HUDEP-2 (cell line): ENCODE measurements around the gene SLC24A4.

Experiments
- DNase-seq, 76 experiments: peaks; one replicate each; lab custom pipeline; 2025; ENCODE audit not compliant: unreplicated experiment in 76 of 76; lab: John Stamatoyannopoulos, UW

Gene SLC24A4

DNA sequence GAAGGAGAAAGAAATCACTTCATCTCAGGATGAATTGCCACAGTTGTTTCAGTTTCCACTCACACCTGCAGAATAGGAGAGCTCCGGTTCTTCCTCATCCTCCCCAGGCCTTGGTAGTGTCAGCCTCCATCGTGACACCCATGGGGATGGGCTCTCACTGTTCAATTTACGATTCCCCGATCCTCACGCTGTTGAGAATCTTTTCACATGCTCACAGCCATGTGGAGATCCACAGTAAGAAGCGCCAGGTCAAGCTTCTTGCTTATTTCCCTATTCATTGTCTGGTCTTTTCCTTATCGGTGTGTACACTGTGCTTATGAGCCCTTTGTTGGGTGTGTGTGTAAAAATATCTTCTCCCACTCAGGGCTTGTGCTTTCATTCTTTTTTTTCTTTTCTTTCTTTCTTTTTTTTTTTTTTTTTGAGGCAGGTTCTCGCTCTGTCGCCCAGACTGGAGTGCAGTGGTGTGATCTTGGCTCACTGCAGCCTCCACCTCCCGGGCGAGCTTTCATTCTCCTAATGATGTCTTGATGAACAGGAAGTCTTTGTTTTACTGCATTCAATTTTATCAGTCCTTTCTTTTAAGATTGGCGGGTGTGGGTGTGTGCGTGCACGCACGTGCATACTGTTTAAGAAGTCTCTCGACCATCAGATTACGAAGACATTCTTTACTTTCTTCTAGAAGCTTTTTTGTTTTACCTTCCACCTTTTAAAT, 212.1 kb downstream of the SLC24A4 start:
- peak in 26 of 76 experiments; percentile 10 to 56 (median 26) for DNase-seq

DNA sequence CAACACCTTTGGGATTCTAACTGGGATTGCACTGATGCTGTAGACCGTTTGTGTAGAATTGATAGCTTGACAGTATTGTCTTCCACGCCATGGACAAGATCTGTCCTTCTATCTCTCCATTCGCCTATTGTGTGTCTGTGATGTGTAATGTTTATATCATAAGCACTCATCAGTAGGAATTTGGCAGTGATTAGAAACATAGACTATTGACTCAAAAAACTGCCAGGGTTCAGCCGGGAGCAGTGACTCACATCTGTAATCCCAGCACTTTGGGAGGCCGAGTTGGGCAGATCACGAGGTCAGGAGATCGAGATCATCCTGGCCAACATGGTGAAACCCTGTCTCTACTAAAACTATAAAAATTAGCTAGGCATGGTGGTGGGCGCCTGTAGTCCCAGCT, 213.3 kb downstream of the SLC24A4 start:
- peak in 1 of 76 experiments; percentile 20 for DNase-seq

GRCh38 chr14:92538412-92538985, 215.5 kb downstream of the SLC24A4 start:
- no peak for DNase-seq

- DNase-seq, result no peak
These were observed 216.5 kb downstream of the SLC24A4 start for GRCh38 chr14:92539419-92539818.

DNA sequence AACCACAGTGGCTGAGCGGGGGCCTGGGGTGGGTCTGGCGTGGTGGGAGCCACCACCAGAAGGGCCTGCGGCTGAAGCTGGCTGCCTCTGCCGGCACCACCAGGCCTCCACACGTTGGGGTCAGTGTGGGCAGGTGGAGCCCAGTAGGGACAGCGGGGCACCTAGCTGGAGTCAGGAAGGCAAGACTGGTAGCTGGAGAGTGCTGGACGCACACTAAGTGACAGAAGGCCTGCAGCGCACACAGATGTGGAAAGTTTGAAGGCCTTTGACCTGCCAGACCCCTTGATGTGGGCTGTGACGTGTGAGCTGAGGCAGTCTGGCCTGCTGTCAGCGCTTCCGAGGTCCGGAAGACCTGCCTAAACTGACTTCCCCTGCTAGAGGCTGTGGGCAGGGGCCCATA, 216.9 kb downstream of the SLC24A4 start:
- DNase-seq, result no peak

- peak in 40 of 76 experiments; percentile 12 to 64 (median 36) for DNase-seq
These were observed 217.6 kb downstream of the SLC24A4 start for GRCh38 chr14:92540472-92541048.

DNA sequence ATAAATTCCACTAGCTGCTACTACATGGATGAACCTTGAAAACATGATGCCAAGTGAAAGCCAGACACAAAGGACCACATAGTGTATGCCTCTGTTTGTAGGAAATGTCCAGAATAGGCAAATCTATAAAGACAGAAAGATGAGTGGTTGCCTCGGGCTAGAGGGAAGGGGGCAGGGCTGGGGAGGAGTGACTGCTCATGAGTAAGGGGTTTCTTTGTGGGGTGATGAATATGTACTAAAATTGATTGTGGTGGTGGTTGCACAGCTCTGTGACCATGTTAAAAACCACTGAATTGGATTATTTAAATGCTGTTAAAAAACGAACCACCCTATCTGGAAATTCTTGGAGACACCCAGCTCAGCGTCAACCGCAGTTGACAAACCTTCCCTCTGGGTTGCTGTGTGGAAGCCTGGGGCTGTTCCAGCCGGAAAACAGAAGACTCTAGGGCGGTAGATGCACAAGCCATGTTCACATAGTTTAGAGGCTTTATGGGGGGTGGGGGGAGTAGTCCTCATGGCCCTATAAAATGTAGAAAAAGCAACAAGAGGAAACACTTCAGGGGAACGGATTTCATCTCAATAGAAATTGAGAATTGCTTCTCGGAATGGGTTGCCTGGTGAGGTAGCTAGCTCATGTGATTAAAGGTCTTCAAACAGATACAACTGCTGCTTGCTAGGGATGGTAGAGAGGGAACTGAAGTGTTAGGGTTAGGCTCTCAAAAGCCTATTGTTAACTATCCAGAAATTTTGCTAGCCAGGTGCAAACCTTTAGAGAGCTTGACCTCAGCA, 220.0 kb downstream of the SLC24A4 start:
- DNase-seq, result no peak

GRCh38 chr14:92544051-92544720, 221.2 kb downstream of the SLC24A4 start:
- DNase-seq, result no peak

- peak in 1 of 76 experiments; percentile 10 for DNase-seq
These were observed 223.5 kb downstream of the SLC24A4 start for GRCh38 chr14:92546347-92547053.

- DNase-seq, result peak in 6 of 76 experiments; percentile 48 to 83 (median 59)
These were observed 226.3 kb downstream of the SLC24A4 start for GRCh38 chr14:92549105-92549858.

DNA sequence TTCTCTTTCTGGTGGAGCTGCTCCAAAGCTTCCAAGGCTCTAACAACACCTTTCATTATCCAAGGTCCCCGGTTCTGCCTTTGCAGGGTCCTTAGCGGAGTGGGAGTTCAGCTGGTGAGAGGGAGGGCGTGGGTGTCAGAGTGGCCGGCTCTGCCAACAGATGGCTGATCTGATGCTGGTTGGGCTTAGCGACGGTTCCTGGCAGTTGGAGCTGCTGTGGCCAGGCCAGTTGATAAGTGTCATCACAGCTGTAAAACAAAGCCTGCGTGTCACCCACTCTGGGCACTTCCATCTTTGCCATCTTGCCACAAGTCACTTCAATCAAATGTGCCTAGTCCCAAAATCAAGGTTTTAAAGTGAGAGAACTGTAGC, 226.9 kb downstream of the SLC24A4 start:
- peak in 75 of 76 experiments; percentile 44 to 94 (median 85) for DNase-seq
